DMS153 treated with DMSO at 0.1 percent for 48 hours (cell line): ENCODE results near the gene STUM.

Experiments used
- DNase-seq: peaks from one replicate; lab custom pipeline; 2025; ENCODE audit not compliant: unreplicated experiment; lab: John Stamatoyannopoulos, UW

Gene STUM

DNA sequence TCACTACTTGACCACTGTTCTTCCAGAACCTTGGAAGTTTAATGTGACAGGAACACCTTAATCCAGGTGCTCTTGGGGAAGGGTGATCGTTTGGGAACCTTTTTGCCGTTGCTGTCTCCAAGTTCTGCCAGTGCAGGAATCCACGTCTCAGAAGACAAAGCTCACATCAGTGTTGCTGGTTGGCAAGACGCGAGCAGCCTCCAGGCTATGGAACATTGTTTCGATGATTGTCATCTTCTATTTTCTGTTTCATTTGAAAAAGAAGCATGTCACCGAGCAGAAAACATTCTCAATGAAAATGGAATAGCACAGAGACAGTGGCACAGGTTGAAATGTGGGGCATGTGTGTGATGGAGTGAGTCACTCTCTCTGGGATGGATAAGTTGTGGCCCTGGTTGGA, 11.7 kb downstream of the STUM start:
- DNase-seq: no peak

GRCh38 chr1:226562989-226563388, 14.4 kb downstream of the STUM start:
- no peak for DNase-seq

DNA sequence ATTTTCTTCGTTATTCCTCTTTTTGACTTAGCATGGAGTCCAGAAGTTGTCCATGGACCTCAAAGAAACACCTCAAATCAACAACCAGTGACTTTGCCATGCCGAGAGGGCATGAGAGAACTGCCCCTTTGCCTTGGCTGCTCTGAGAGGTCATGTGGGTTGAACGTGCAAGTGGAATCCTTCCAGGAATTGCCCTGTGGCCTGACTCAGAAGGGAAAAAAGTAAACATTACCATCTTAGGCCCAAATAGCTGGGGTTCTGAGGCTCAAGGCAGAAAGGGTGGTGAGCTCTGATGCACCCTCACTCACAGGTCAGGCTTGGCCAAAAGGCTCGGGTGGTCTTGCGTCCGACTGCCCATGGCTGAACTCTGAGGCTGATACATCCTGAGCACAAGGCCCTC, 15.1 kb downstream of the STUM start:
- no peak for DNase-seq

- no peak for DNase-seq
These were observed 16.9 kb downstream of the STUM start for GRCh38 chr1:226565476-226565875.

DNA sequence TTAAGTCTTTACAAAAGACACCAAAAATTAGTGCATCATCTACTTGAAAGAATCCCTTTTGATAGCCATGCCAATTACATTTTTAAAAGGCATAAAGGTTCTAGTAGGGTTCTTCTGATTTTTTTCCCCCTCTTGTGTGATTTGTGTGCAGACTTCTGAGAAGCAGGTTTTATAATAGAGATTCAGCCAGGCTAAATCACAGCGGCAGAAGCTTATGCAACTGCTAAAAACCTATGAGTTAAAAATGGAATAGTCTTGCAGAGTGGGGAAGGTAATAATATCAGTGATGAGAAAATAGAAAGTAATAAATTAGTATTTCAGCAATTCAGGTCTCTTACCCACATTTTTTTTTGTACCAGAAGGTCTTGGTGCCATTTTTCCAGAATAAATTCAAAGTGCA, 17.7 kb downstream of the STUM start:
- DNase-seq: no peak

GRCh38 chr1:226566760-226567159, 18.2 kb downstream of the STUM start:
- no peak for DNase-seq

- DNase-seq: no peak
These were observed 19.7 kb downstream of the STUM start for GRCh38 chr1:226568077-226568831.

GRCh38 chr1:226568975-226569741, 20.6 kb downstream of the STUM start:
- no peak for DNase-seq

- no peak for DNase-seq
These were observed 21.4 kb downstream of the STUM start for GRCh38 chr1:226569879-226570547.

DNA sequence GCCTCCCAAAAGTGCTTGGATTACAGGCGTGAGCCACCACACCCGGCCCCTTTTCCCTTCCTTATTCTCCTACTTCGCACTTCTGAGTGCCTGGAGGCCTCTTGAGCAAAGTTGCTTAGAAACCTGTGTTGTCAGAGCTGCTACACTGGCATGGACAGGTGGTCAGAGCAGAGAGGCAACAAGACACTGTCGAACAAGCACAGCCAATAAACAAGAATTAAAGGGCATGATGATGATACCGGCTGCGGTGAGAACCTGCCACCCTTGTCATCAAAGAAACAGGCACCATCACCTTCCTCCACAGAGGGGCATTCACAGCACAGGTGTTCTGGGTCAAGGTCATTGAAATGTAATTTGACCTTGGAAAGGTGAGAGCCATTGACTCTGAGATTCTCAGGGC, 23.3 kb downstream of the STUM start:
- DNase-seq: no peak

- no peak for DNase-seq
These were observed 23.8 kb downstream of the STUM start for GRCh38 chr1:226572325-226572726.

GRCh38 chr1:226574044-226574443, 25.5 kb downstream of the STUM start:
- DNase-seq: no peak

DNA sequence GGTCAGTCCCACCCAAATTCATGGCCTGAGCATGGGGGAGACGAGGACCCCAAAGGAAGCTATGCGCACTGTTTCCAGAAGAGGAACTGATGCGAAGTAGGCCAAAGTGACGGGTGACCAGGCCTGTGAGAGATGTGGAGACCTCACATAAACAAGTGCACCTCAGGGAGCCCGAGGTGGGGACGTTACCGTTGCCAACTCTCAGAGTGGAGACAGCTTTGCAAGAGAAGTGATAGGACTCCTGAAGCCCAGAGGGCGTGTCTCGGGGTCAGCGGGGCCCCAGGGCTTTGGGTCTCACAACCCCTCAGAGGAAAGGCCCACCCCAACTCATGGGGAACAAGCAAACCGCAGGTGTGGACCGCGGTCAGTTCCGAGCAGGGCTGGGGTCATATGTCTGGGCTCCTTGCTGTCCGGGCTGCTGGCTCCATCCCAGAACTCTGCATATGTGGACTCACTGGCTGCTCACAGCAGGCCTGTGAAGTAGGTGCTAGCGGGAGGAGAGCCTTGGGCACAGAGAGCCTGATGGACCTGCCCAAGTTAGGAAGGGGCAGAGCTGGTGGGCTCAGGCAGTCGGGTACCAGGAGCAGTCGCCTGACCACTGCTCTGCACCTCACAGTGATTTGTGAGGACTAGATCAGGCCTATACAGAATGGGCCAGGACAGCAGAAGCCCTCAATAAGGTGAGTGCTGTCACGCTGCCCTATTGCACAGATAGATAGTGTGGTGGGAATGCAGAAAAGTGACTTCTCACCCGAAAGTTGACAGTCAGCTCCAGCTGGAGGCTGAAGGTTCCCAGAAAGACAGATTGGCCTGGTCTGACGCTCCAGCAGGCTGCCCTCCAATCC, 26.2 kb downstream of the STUM start:
- DNase-seq: no peak

GRCh38 chr1:226575436-226575720, 26.8 kb downstream of the STUM start:
- no peak for DNase-seq

GRCh38 chr1:226575739-226576378, 27.3 kb downstream of the STUM start:
- DNase-seq: peak; percentile 93

- DNase-seq: no peak
These were observed 28.0 kb downstream of the STUM start for GRCh38 chr1:226576601-226577000.

DNA sequence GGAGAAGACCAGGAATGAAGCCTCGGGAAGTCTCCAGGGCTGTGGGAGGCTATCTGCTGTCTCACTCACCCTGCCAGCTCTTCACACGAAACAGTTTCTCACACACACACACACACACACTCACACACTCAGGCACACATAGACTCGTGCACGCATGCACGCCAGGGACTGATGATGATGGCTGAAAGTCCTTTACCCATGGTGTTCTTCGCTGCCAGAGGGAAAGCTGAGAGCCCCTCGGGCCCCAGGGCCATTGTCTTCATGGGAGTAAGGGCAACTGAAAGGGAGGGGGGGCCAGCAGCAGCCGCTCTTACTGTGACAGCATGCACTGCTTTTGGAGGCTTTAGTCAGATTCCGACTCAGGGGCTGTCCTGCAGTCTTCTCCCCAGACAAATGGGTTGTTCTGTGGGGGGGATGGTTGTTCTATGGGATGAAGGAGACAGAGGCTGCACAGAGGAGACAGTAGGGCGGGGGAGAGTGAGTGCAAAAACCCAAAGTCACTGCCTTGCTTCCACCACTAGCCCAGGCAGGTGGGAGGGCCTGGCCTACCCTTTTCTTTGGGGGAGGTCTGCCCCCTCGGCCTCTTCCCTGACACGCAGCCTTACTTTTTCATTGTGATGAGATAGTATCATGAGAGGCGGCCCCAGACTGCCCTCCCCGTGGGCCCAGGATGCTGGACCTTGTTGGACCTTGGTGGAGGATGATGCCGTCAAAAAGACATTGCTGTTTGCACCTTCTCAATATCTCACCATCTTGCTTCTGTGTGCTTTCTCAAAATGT, 29.0 kb downstream of the STUM start:
- no peak for DNase-seq

DNA sequence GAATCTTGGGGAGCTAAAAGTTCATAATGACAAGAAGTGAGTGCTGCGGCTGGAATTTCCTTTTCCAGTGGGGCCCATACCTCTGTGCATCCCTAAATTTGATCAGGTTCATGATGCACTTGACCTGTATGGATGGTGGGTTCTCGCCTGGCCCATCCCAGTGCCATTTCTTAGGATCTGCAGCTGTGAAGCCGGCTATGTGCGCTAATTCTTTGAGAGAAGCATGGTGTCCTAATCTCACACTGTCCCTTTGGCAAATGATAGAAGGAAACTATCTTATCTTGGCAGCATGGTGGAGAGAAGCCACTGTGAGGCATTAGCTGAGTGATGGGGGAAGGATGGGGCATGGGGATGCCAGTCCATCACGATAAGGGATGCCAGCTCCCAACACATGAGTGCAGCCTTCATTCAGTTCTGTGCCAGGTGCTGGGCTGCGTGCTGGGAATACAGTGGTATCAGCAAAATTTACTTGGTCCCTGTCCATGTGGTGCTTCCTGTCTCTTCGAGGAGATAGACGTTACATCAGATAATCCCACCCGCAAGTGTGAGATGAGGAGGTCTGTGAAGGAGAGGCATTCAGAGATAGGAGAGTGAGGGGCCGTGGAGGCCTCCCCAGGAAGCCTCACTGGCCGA, 30.5 kb downstream of the STUM start:
- DNase-seq: no peak

DNA sequence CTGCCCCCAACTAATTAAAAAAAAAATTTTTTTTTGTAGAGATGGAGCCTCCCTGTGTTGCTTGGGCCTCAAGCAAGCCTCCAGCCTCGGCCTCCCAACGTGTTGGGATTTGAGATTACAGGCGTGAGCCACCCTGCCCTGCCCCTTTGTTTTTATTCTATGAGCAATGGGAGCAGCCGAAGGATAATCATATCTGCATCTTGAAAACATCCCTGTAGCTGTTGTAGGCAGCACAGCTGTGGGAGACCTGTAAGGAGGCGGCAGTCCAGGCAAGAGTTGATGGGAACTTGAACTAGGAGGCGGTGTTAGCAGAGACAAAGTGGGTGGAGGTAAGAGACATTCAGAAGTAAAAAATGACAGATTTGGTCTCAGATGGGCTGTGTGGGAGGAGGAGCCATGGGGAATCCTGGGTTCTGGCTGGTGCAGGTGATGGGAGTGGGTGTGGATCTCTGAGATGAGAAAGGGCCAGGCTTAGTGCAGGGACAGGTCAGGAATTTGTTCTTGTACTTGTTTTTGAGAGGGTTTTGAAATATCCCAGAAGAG, 31.3 kb downstream of the STUM start:
- no peak for DNase-seq
